Heart left ventricle (tissue), 16 donors: ENCODE results near the gene CENPQ. TPM values are rescaled to one million over a fixed set of nuclear protein-coding genes. Genes with fewer than 3 reads are reported as not detected.

Source experiments
- ATAC-seq, 4 donors: fragments of 200-7000 bp; cut with Tn5 transposase; one replicate each; pipeline ENCODE4 v1.9.1; 2020 to 2022; ENCODE audit warnings: moderate library complexity in 4 of 4, mild to moderate bottlenecking in 3 of 4, moderate number of reproducible peaks in 1 of 4
- DNase-seq, 5 donors: peaks; one replicate each; pipeline ENCODE4 v3.0.0-alpha.2; 2020
- H3K27ac ChIP-seq, 12 donors: fragments of 200-600 bp; sonication (generic) in 4 of 12; one replicate each; pipeline versions ENCODE4 v1.5.0 to v1.8.0; 2016 to 2022; ENCODE audit warnings: mild to moderate bottlenecking in 2 of 12
- H3K27me3 ChIP-seq, 9 donors: fragments of 200-600 bp; sonication (generic) in 2 of 9; one replicate each; pipeline versions ENCODE4 v1.5.1 to v1.8.0; 2016 to 2022; ENCODE audit warnings: mild to moderate bottlenecking in 3 of 9
- H3K36me3 ChIP-seq, 9 donors: fragments of 200-600 bp; sonication (generic) in 2 of 9; one replicate each; pipeline versions ENCODE4 v1.5.0 to v1.8.0; 2018 to 2022; ENCODE audit warnings: mild to moderate bottlenecking in 2 of 9
- H3K4me1 ChIP-seq, 12 donors: fragments of 200-600 bp; sonication (generic) in 4 of 12; one replicate each; pipeline versions ENCODE4 v1.5.0 to v1.8.0; 2016 to 2022; ENCODE audit warnings: mild to moderate bottlenecking in 3 of 12
- H3K4me3 ChIP-seq, 12 donors: fragments of 200-600 bp; sonication (generic) in 4 of 12; one replicate each; pipeline versions ENCODE4 v1.5.0 to v1.8.0; 2017 to 2022; ENCODE audit warnings: mild to moderate bottlenecking in 9 of 12, moderate library complexity in 4 of 12
- H3K9me3 ChIP-seq, 12 donors: fragments of 200-600 bp; sonication (generic) in 4 of 12; one replicate each; pipeline versions ENCODE4 v1.5.0 to v1.8.0; 2016 to 2022; ENCODE audit warnings: mild to moderate bottlenecking in 1 of 12
- POLR2A ChIP-seq, 2 donors: fragments of 450-650 bp; IDR thresholded peaks; one replicate each; pipeline ENCODE4 v1.6.1; 2017; ENCODE audit warnings: antibody characterized with exemption in 2 of 2, mild to moderate bottlenecking in 2 of 2, moderate library complexity in 2 of 2
- WGBS, 4 donors: extraction: QIAGEN DNeasy Blood & Tissue Kit in 2 of 4; methylation state at CpG; one replicate each; pipeline versions ENCODE4 v1.1.5 to v1.1.7; 2013 to 2018; 5-methylcytosine and 5-hydroxymethylcytosine counted together
- intact Hi-C, 10 donors: fragments of 100-400 bp; cut with DNase I; formaldehyde crosslinking; loops; one replicate each; pipeline versions ENCODE4 v1.11.1 to v1.14.2; 2022
- polyA plus RNA-seq, 2 donors: library from polyadenylated mRNA; stranded (reverse); fragments of 200-250 nt; gene quantifications; one replicate each; pipeline ENCODE4 v1.2.3, GENCODE V29; 2013
- total RNA-seq, 9 donors: library from RNA; depleted of rRNA in 2 of 9; stranded (reverse); fragments of >200 nt in 2 of 9; fragmentation: NEBNext Ultra II Directional in 3 of 9; extraction: Animal tissue kit (Norgen Biotek cat#: 25700) in 3 of 9; gene quantifications; one replicate each; pipeline versions ENCODE4 v1.1.0 to v1.2.4, GENCODE V29; 2016 to 2023
- TF ChIP-seq, protein P1 (sequence below), 12 donors: fragments of 200-600 bp; sonication (generic) in 4 of 12; IDR thresholded peaks; one replicate each; pipeline versions ENCODE4 v1.5.0 to v1.8.0; 2018 to 2022; ENCODE audit warnings: antibody characterized with exemption in 12 of 12, mild to moderate bottlenecking in 5 of 12
- donor health status: ischemic (EF 13 %, LVEDD 7.1; RV severe dilation, severe dysfunction).
- donor health status: healthy with polysubstance abuse.
- donor health status: DM: no; HTN: yes; CAD: no.
- donor health status: DM: no; HTN: no; CAD: no.
- donor health status: ischemic (EF 25% LVEDD 6.9; RV normal size, moderate dysfunction).
- donor health status: ischemic (EF 25% LVEDD 5.7; RV mildly dilated, moderate dysfunction).
- donor health status: healthy.
- donor health status: DM: yes; HTN: yes; CAD: no.
- donor health status: ischemic (EF 35%, LVEDD 5.7; RV mildly dilated, moderate dysfunction).
- donor health status: nonischemic (EF 11% LVEDD 7.7; RV severe dilation, severe dysfunction).
- donor health status: DM: yes; HTN: yes; CAD: no.
- donor health status: PGD.
- donor health status: ischemic (EF 29% LVEDD 5.4; RV normal size, mild dysfunction).
- donor health status: nonischemic (EF 23%, LVEDD 6.1; RV moderate dilation, normal function).

Gene CENPQ
- total and polyA plus RNA-seq, 11 donors = 3.0 to 10.1 (median 4.9) TPM

DNA sequence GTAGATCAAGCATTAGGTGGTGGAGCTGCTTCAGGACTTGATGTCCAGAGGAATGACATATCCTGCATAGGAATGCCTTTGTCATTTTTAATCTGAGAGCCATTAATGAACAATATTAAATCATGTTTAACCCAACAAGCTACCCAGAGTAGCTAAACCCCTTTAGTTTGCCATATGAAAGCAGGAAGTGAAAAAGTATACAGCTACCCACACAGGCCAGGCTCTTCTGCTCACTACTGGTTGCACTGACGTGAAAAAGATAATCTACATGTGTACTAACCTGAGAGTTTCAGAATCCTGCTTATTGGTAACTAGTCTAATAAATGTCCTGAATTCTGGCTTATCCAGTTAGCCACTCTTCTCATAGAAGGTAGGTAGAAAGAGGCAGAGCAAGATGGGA lies 56.5 kb downstream of the CENPQ start:
- H3K4me3 ChIP-seq = no peak overlapping the region
- no peaks in the 10 kb centered on the region for H3K9me3 ChIP-seq
- TF ChIP-seq POLR2A (IDR thresholded peaks at IDR 0.05) = no peak
- TF ChIP-seq, protein P1, sequence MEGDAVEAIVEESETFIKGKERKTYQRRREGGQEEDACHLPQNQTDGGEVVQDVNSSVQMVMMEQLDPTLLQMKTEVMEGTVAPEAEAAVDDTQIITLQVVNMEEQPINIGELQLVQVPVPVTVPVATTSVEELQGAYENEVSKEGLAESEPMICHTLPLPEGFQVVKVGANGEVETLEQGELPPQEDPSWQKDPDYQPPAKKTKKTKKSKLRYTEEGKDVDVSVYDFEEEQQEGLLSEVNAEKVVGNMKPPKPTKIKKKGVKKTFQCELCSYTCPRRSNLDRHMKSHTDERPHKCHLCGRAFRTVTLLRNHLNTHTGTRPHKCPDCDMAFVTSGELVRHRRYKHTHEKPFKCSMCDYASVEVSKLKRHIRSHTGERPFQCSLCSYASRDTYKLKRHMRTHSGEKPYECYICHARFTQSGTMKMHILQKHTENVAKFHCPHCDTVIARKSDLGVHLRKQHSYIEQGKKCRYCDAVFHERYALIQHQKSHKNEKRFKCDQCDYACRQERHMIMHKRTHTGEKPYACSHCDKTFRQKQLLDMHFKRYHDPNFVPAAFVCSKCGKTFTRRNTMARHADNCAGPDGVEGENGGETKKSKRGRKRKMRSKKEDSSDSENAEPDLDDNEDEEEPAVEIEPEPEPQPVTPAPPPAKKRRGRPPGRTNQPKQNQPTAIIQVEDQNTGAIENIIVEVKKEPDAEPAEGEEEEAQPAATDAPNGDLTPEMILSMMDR (IDR thresholded peaks at IDR 0.05) = no peak
- no peaks in the 10 kb centered on the region for H3K4me1 ChIP-seq
- 73 to 81% (median 76%) methylated on average over 1 of the region's 1 CpG for WGBS, 4 donors
- no peaks in the 10 kb centered on the region for H3K36me3 ChIP-seq
- peaks cover 0 to 15% (median 0%) of the 10 kb centered on the region in 9 donors for H3K27me3 ChIP-seq
- no peak for DNase-seq
- intact Hi-C loops = loop anchor here in 1 of 10 donors (10.0 kb wide), 1 partner anchor 75 kb away; no protein-coding TSS in a partner anchor
- no peak for ATAC-seq
- H3K27ac ChIP-seq = no peak overlapping the region

DNA sequence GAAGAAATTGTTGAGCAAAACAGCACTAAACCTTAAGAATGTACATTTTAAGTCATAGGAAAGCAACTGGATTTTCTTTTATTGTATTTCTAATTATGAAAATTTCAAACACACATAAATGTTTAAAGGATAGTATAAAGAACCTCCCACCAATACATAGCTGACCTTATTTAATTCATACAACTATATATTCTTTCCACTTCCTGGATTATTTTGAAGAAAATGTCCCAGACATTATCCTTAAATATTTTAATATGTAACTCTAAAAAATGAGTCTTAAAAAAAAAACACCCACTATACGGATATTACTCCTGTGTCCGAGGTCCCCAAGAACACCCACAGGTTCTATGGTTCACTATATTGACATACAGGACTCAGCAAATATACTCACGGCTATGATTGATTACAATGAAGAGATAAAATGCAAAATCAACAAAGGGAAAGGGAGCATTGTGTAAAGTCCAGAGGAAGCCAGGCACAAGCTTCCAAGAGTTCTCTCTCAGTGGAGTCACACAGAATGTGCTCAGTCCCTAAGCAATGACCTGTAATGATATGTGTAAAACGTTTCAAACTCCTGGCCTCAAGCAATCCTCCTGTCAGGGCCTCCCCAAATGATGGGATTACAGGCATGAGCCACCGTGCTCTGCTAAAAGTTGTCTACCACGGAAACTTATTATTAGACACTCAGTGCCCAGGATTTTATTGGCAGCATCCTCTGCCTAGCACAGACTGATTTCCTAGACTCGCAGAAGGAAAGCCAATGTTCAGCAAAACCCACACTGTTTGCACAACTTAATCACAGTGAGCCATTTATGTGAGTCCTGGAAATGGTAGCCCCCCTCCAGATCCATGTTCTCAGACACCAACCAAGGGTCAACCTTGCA lies 59.8 kb downstream of the CENPQ start:
- no peaks in the 10 kb centered on the region for H3K4me1 ChIP-seq
- TF ChIP-seq POLR2A (IDR thresholded peaks at IDR 0.05) = no peak
- TF ChIP-seq, protein P1 (IDR thresholded peaks at IDR 0.05) = no peak
- H3K27ac ChIP-seq = no peak overlapping the region
- H3K9me3 ChIP-seq = no peaks in the 10 kb centered on the region
- H3K27me3 ChIP-seq = peaks cover 0 to 6% (median 0%) of the 10 kb centered on the region in 9 donors
- H3K36me3 ChIP-seq = no peaks in the 10 kb centered on the region
- ATAC-seq (no peak), DNase-seq (no peak)
- intact Hi-C loops = loop anchor here in 1 of 10 donors (10.0 kb wide), 1 partner anchor 72 kb away; no protein-coding TSS in a partner anchor
- 72 to 75% (median 74%) methylated on average over 7 of the region's 7 CpGs for WGBS, 4 donors
- H3K4me3 ChIP-seq = no peak overlapping the region

DNA sequence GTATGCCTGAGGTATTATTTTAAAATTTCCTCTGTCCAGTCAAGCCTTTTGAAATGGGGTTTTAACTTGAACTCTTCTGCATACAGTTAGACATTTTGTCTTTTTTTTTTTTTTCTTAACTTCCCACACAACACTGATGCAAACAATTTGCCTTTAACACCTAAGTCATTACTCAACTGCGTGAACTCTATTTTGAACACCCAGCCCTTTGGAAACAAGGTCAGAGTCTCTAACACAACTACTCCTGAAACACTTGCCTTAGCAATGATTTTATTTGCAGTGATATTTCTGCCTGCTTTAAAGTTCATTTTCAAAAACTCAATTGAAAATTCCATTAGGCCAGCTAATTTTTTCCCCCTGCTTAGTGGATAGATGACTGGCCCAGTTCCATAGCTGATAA lies 60.7 kb downstream of the CENPQ start:
- TF ChIP-seq, protein P1 (IDR thresholded peaks at IDR 0.05) = no peak
- DNase-seq = no peak
- H3K4me1 ChIP-seq = no peaks in the 10 kb centered on the region
- intact Hi-C loops = loop anchor here in 1 of 10 donors (10.0 kb wide), 1 partner anchor 71 kb away; no protein-coding TSS in a partner anchor
- ATAC-seq = no peak
- no peak overlapping the region for H3K4me3 ChIP-seq
- 91 to 100% (median 93%) methylated on average over 1 of the region's 1 CpG for WGBS, 4 donors
- no peak overlapping the region for H3K27ac ChIP-seq
- H3K9me3 ChIP-seq = no peaks in the 10 kb centered on the region
- H3K36me3 ChIP-seq = no peaks in the 10 kb centered on the region
- peaks cover 0 to 6% (median 0%) of the 10 kb centered on the region in 9 donors for H3K27me3 ChIP-seq

DNA sequence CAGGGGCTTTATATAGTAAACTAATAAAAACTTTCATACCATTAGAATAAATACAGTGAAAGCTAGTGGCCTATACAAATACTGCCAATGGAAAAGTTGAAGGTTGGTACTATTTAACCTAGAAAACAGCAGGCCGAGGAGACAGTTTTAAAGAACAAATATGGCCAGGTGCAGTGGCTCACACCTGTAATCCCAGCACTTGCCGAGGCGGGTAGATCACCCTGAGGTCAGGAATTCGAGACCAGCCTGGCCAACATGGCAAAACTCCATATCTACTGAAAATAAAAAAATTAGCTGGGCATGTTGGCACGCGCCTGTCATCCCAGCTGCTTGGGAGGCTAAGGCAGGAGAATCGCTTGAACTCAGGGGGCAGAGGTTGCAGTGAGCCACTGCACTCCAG lies 61.4 kb downstream of the CENPQ start:
- 90 to 91% (median 91%) methylated on average over 7 of the region's 7 CpGs for WGBS, 4 donors
- intact Hi-C loops = loop anchor here in 1 of 10 donors (10.0 kb wide), 1 partner anchor 70 kb away; no protein-coding TSS in a partner anchor
- H3K27me3 ChIP-seq = peaks cover 0 to 6% (median 0%) of the 10 kb centered on the region in 9 donors
- ATAC-seq (no peak), DNase-seq (no peak)
- H3K27ac ChIP-seq = no peak overlapping the region
- no peaks in the 10 kb centered on the region for H3K36me3 ChIP-seq
- no peak overlapping the region for H3K4me3 ChIP-seq
- H3K4me1 ChIP-seq = no peaks in the 10 kb centered on the region
- no peaks in the 10 kb centered on the region for H3K9me3 ChIP-seq
- no peak for TF ChIP-seq POLR2A (IDR thresholded peaks at IDR 0.05)
- TF ChIP-seq, protein P1 (IDR thresholded peaks at IDR 0.05) = no peak
